GM23338 (cell line): ENCODE measurements around the gene TRIO. TPM values are rescaled to one million over a fixed set of nuclear protein-coding genes. Genes with fewer than 3 reads are reported as not detected.

Experiments
- ATAC-seq: fragments of 200-7000 bp; cut with Tn5 transposase; 3 replicates; pipeline ENCODE4 v1.9.1; 2020
- DNase-seq: peaks from one replicate; pipeline ENCODE4 v3.0.0-alpha.2; 2015; ENCODE audit warnings: low spot score
- H2AFZ ChIP-seq: fragments of 200-600 bp; sonication (generic); 2 replicates; pipeline ENCODE4 v1.8.0; 2016; ENCODE audit warnings: antibody characterized with exemption, mild to moderate bottlenecking, moderate library complexity
- H3F3A ChIP-seq: fragments of 200-600 bp; sonication (generic); replicated peaks from 2 replicates; pipeline ENCODE4 v1.8.0; 2017; ENCODE audit warnings: antibody characterized with exemption, mixed run types, low read depth
- H3K27ac ChIP-seq: fragments of 200-600 bp; sonication (generic); 2 replicates; pipeline ENCODE4 v1.6.1; 2016; ENCODE audit warnings: low read depth
- H3K27me3 ChIP-seq: fragments of 200-600 bp; sonication (generic); 2 replicates; pipeline ENCODE4 v1.8.0; 2016; ENCODE audit warnings: mild to moderate bottlenecking, mixed run types, moderate library complexity; ENCODE audit not compliant: insufficient read depth
- H3K36me3 ChIP-seq: fragments of 200-600 bp; sonication (generic); 2 replicates; pipeline ENCODE4 v1.8.0; 2016; ENCODE audit warnings: mild to moderate bottlenecking; ENCODE audit not compliant: insufficient read depth
- H3K4me1 ChIP-seq: fragments of 200-600 bp; sonication (generic); 2 replicates; pipeline ENCODE4 v1.8.0; 2016; ENCODE audit warnings: mild to moderate bottlenecking, moderate library complexity; ENCODE audit not compliant: insufficient read depth
- H3K4me2 ChIP-seq: fragments of 200-600 bp; sonication (generic); 2 replicates; pipeline ENCODE4 v1.7.1; 2017; ENCODE audit warnings: mixed run types
- H3K4me3 ChIP-seq: fragments of 200-600 bp; sonication (generic); 2 replicates; pipeline ENCODE4 v1.6.1; 2016; ENCODE audit warnings: mixed run types
- H3K79me2 ChIP-seq: fragments of 200-600 bp; sonication (generic); replicated peaks from 2 replicates; pipeline ENCODE4 v1.8.0; 2017; ENCODE audit warnings: mild to moderate bottlenecking; ENCODE audit not compliant: insufficient read depth
- H3K9me2 ChIP-seq: fragments of 200-600 bp; sonication (generic); 2 replicates; pipeline ENCODE4 v1.8.0; 2017; ENCODE audit not compliant: insufficient read depth
- H4K20me1 ChIP-seq: fragments of 200-600 bp; sonication (generic); replicated peaks from 2 replicates; pipeline ENCODE4 v1.8.0; 2017; ENCODE audit warnings: mild to moderate bottlenecking; ENCODE audit not compliant: insufficient read depth
- H3K27ac Mint-ChIP-seq: 2 replicates; pipeline ENCODE4 v1.8.0; 2020; ENCODE audit warnings: inconsistent platforms, mild to moderate bottlenecking, moderate library complexity, mixed read lengths
- H3K27me3 Mint-ChIP-seq: 3 replicates; pipeline ENCODE4 v1.8.0; 2022; ENCODE audit warnings: low read depth, mild to moderate bottlenecking, moderate library complexity, mixed read lengths, inconsistent platforms; ENCODE audit not compliant: insufficient read depth, poor library complexity
- H3K36me3 Mint-ChIP-seq: 3 replicates; pipeline ENCODE4 v1.8.0; 2021; ENCODE audit warnings: low read depth, mild to moderate bottlenecking, inconsistent platforms, moderate library complexity, mixed read lengths
- H3K4me1 Mint-ChIP-seq: 3 replicates; pipeline ENCODE4 v1.8.0; 2020; ENCODE audit warnings: mild to moderate bottlenecking, inconsistent platforms, mixed read lengths
- H3K4me3 Mint-ChIP-seq: 3 replicates; pipeline ENCODE4 v1.8.0; 2021; ENCODE audit warnings: moderate library complexity, mild to moderate bottlenecking, inconsistent platforms, mixed read lengths
- H3K9me3 Mint-ChIP-seq: 3 replicates; pipeline ENCODE4 v1.8.0; 2020; ENCODE audit warnings: moderate library complexity, mild to moderate bottlenecking, inconsistent platforms, mixed read lengths
- CREB1 ChIP-seq: fragments of 250-450 bp; sonication (Bioruptor Pico); IDR thresholded peaks from 2 replicates; pipeline ENCODE4 v1.5.0; 2020; ENCODE audit warnings: low read depth, mild to moderate bottlenecking, moderate library complexity
- CTCF ChIP-seq, 2 experiments: fragments of 200-600 bp in 1 of 2; sonication (generic) in 1 of 2; conservative IDR thresholded peaks; 2 replicates each; pipeline versions ENCODE4 v1.5.1 to v1.6.1; 2016 to 2017; ENCODE audit warnings: antibody characterized with exemption in 2 of 2, low read depth in 2 of 2, mild to moderate bottlenecking in 2 of 2, moderate library complexity in 1 of 2
- ETS1 ChIP-seq: IDR thresholded peaks from 2 replicates; pipeline ENCODE4 v1.6.1; 2016; ENCODE audit warnings: antibody characterized with exemption
- EZH2 ChIP-seq: fragments of 200-600 bp; sonication (generic); IDR thresholded peaks from one replicate; pipeline ENCODE4 v1.8.0; 2017; ENCODE audit warnings: antibody characterized with exemption, mild to moderate bottlenecking, low read depth; ENCODE audit not compliant: unreplicated experiment
- EZH2phosphoT487 ChIP-seq: fragments of 200-600 bp; sonication (generic); IDR thresholded peaks from one replicate; pipeline ENCODE4 v1.8.1; 2018; ENCODE audit warnings: antibody characterized with exemption; ENCODE audit not compliant: unreplicated experiment
- JUNB ChIP-seq: IDR thresholded peaks from one replicate; pipeline ENCODE4 v1.6.1; 2016; ENCODE audit warnings: antibody characterized with exemption; ENCODE audit not compliant: unreplicated experiment
- NANOG ChIP-seq: IDR thresholded peaks from 2 replicates; pipeline ENCODE4 v1.6.1; 2016; ENCODE audit warnings: antibody characterized with exemption, borderline replicate concordance
- POLR2AphosphoS5 ChIP-seq: IDR thresholded peaks from 2 replicates; pipeline ENCODE4 v1.6.1; 2016; ENCODE audit warnings: antibody characterized with exemption, low read depth
- STAT1 ChIP-seq: IDR thresholded peaks from one replicate; pipeline ENCODE4 v1.6.1; 2016; ENCODE audit warnings: antibody characterized with exemption; ENCODE audit not compliant: unreplicated experiment
- ZNF114 ChIP-seq: fragments of 250-450 bp; sonication (Bioruptor Pico); IDR thresholded peaks from 2 replicates; pipeline ENCODE4 v1.5.0; 2020; ENCODE audit warnings: mild to moderate bottlenecking, moderate library complexity
- ZNF331 ChIP-seq: fragments of 250-450 bp; sonication (Bioruptor Pico); IDR thresholded peaks from 2 replicates; pipeline ENCODE4 v1.5.0; 2020; ENCODE audit warnings: low read depth, mild to moderate bottlenecking, moderate library complexity
- polyA plus RNA-seq: library from polyadenylated mRNA; unstranded; fragments of >200 nt; fragmentation: Nextera tagmentation; extraction: Ambion mirVana; gene quantifications from 2 replicates; pipeline ENCODE4 v1.2.1, GENCODE V29; 2016
- total RNA-seq: library from RNA; depleted of rRNA; stranded (reverse); fragments of >200 nt; shearing (Covaris generic); gene quantifications from 2 replicates; pipeline ENCODE4 v1.2.3, GENCODE V29; 2014
- TF ChIP-seq, protein P1 (sequence below): fragments of 250-450 bp; sonication (Bioruptor Pico); IDR thresholded peaks from 2 replicates; pipeline ENCODE4 v1.5.0; 2020; ENCODE audit warnings: mild to moderate bottlenecking, moderate library complexity
- TF ChIP-seq, protein P2 (sequence below): IDR thresholded peaks from one replicate; pipeline ENCODE4 v1.6.1; 2018; ENCODE audit warnings: antibody characterized with exemption; ENCODE audit not compliant: unreplicated experiment

TRIO gene
- total and polyA plus RNA-seq, 2 experiments from 2014 or later: 13.8 to 113 TPM

- TF ChIP-seq EZH2phosphoT487: no peak
- TF ChIP-seq, protein P1, sequence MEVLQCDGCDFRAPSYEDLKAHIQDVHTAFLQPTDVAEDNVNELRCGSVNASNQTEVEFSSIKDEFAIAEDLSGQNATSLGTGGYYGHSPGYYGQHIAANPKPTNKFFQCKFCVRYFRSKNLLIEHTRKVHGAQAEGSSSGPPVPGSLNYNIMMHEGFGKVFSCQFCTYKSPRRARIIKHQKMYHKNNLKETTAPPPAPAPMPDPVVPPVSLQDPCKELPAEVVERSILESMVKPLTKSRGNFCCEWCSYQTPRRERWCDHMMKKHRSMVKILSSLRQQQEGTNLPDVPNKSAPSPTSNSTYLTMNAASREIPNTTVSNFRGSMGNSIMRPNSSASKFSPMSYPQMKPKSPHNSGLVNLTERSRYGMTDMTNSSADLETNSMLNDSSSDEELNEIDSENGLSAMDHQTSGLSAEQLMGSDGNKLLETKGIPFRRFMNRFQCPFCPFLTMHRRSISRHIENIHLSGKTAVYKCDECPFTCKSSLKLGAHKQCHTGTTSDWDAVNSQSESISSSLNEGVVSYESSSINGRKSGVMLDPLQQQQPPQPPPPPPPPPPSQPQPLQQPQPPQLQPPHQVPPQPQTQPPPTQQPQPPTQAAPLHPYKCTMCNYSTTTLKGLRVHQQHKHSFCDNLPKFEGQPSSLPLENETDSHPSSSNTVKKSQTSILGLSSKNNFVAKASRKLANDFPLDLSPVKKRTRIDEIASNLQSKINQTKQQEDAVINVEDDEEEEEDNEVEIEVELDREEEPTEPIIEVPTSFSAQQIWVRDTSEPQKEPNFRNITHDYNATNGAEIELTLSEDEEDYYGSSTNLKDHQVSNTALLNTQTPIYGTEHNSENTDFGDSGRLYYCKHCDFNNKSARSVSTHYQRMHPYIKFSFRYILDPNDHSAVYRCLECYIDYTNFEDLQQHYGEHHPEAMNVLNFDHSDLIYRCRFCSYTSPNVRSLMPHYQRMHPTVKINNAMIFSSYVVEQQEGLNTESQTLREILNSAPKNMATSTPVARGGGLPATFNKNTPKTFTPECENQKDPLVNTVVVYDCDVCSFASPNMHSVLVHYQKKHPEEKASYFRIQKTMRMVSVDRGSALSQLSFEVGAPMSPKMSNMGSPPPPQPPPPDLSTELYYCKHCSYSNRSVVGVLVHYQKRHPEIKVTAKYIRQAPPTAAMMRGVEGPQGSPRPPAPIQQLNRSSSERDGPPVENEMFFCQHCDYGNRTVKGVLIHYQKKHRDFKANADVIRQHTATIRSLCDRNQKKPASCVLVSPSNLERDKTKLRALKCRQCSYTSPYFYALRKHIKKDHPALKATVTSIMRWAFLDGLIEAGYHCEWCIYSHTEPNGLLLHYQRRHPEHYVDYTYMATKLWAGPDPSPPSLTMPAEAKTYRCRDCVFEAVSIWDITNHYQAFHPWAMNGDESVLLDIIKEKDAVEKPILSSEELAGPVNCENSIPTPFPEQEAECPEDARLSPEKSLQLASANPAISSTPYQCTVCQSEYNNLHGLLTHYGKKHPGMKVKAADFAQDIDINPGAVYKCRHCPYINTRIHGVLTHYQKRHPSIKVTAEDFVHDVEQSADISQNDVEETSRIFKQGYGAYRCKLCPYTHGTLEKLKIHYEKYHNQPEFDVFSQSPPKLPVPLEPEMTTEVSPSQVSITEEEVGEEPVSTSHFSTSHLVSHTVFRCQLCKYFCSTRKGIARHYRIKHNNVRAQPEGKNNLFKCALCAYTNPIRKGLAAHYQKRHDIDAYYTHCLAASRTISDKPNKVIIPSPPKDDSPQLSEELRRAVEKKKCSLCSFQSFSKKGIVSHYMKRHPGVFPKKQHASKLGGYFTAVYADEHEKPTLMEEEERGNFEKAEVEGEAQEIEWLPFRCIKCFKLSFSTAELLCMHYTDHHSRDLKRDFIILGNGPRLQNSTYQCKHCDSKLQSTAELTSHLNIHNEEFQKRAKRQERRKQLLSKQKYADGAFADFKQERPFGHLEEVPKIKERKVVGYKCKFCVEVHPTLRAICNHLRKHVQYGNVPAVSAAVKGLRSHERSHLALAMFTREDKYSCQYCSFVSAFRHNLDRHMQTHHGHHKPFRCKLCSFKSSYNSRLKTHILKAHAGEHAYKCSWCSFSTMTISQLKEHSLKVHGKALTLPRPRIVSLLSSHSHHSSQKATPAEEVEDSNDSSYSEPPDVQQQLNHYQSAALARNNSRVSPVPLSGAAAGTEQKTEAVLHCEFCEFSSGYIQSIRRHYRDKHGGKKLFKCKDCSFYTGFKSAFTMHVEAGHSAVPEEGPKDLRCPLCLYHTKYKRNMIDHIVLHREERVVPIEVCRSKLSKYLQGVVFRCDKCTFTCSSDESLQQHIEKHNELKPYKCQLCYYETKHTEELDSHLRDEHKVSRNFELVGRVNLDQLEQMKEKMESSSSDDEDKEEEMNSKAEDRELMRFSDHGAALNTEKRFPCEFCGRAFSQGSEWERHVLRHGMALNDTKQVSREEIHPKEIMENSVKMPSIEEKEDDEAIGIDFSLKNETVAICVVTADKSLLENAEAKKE (CRISPR knock-in tag): no peak
- no peak for TF ChIP-seq STAT1
- TF ChIP-seq JUNB: no peak
- TF ChIP-seq NANOG: no peak
- no peak for TF ChIP-seq CREB1
- TF ChIP-seq POLR2AphosphoS5: no peak
- no peak for TF ChIP-seq ZNF331 (CRISPR knock-in tag)
- no peak for TF ChIP-seq EZH2
- no peak for TF ChIP-seq CTCF (conservative IDR thresholded peaks at IDR 0.05; ENCODE audit: low read depth in 2 of 2)
- TF ChIP-seq ZNF114 (CRISPR knock-in tag): no peak
- TF ChIP-seq ETS1: no peak
- TF ChIP-seq, protein P2, sequence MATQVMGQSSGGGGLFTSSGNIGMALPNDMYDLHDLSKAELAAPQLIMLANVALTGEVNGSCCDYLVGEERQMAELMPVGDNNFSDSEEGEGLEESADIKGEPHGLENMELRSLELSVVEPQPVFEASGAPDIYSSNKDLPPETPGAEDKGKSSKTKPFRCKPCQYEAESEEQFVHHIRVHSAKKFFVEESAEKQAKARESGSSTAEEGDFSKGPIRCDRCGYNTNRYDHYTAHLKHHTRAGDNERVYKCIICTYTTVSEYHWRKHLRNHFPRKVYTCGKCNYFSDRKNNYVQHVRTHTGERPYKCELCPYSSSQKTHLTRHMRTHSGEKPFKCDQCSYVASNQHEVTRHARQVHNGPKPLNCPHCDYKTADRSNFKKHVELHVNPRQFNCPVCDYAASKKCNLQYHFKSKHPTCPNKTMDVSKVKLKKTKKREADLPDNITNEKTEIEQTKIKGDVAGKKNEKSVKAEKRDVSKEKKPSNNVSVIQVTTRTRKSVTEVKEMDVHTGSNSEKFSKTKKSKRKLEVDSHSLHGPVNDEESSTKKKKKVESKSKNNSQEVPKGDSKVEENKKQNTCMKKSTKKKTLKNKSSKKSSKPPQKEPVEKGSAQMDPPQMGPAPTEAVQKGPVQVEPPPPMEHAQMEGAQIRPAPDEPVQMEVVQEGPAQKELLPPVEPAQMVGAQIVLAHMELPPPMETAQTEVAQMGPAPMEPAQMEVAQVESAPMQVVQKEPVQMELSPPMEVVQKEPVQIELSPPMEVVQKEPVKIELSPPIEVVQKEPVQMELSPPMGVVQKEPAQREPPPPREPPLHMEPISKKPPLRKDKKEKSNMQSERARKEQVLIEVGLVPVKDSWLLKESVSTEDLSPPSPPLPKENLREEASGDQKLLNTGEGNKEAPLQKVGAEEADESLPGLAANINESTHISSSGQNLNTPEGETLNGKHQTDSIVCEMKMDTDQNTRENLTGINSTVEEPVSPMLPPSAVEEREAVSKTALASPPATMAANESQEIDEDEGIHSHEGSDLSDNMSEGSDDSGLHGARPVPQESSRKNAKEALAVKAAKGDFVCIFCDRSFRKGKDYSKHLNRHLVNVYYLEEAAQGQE: no peak
- no peaks in the 10 kb centered on the region for H3K27me3 ChIP-seq
- H3K4me2 ChIP-seq: no peak overlapping the region
- peaks cover 3% of the 10 kb centered on the region for H3K27me3 Mint-ChIP-seq
- peaks cover 75% of the 10 kb centered on the region for H3K36me3 Mint-ChIP-seq
- no peak overlapping the region for H3K27ac Mint-ChIP-seq
- H3K4me3 Mint-ChIP-seq: no peak overlapping the region
- no peaks in the 10 kb centered on the region for H3K9me2 ChIP-seq
- ATAC-seq (no peak), DNase-seq (no peak)
- peaks cover 15% of the 10 kb centered on the region; the same call in 1 of the 2 replicates for H3K36me3 ChIP-seq
- H3K9me3 Mint-ChIP-seq: peaks cover 6% of the 10 kb centered on the region; the same call in 1 of the 3 replicates
- H3K79me2 ChIP-seq: no peaks in the 10 kb centered on the region
- no peak overlapping the region for H2AFZ ChIP-seq
- no peaks in the 10 kb centered on the region for H3F3A ChIP-seq
- no peaks in the 10 kb centered on the region; the same call in 2 of the 3 replicates for H3K4me1 Mint-ChIP-seq
- no peak overlapping the region for H3K4me3 ChIP-seq
- 0 out of 2 replicates have a peak overlapping the region, but pooled peaks have one; percentile 12 for H3K27ac ChIP-seq
- H3K4me1 ChIP-seq: no peaks in the 10 kb centered on the region
- no peaks in the 10 kb centered on the region; the same call in 1 of the 2 replicates for H4K20me1 ChIP-seq
Measured at GRCh38 chr5:14405706-14406553, 262.8 kb downstream of the TRIO start.
